Right cardiac atrium (tissue), 5 donors: Measurements from ENCODE around the gene NAT16. TPM values are rescaled to one million over a fixed set of nuclear protein-coding genes. Genes with fewer than 3 reads are reported as not detected.
A peak's percentile ranks its signal among the peaks of the same experiment; 100 is the strongest.

Experiments
- ATAC-seq, 2 donors: fragments of 200-7000 bp; cut with Tn5 transposase; one replicate each; pipeline versions ENCODE4 v1.8.0 to v1.9.1; 2020; ENCODE audit warnings: moderate library complexity in 2 of 2, mild to moderate bottlenecking in 1 of 2
- DNase-seq, 3 donors: peaks; one replicate each; pipeline ENCODE4 v3.0.0-alpha.2; 2020
- H3K27ac ChIP-seq: one replicate; pipeline ENCODE4 v1.5.1; 2013; ENCODE audit warnings: mild to moderate bottlenecking, low read length, control low read depth, moderate library complexity
- H3K27me3 ChIP-seq: one replicate; pipeline ENCODE4 v1.6.1; 2013; ENCODE audit not compliant: control insufficient read depth, insufficient read depth
- H3K4me1 ChIP-seq: one replicate; pipeline ENCODE4 v1.6.1; 2013; ENCODE audit warnings: low read length; ENCODE audit not compliant: control insufficient read depth, insufficient read depth
- H3K4me3 ChIP-seq: one replicate; pipeline ENCODE4 v1.5.1; 2013; ENCODE audit warnings: low read length, control low read depth
- H3K9me3 ChIP-seq: one replicate; pipeline ENCODE4 v1.6.1; 2013; ENCODE audit warnings: low read length; ENCODE audit not compliant: control insufficient read depth
- WGBS: extraction: QIAGEN DNeasy Blood & Tissue Kit; methylation state at CpG from one replicate; pipeline ENCODE4 v1.1.7; 2013; 5-methylcytosine and 5-hydroxymethylcytosine counted together
- intact Hi-C, 4 donors: fragments of 100-400 bp; cut with DNase I; formaldehyde crosslinking; loops; one replicate each; pipeline versions ENCODE4 v1.11.0 to v1.14.0; 2022 to 2023
- polyA plus RNA-seq: library from polyadenylated mRNA; stranded (reverse); fragments of 200-250 nt; gene quantifications from one replicate; pipeline ENCODE4 v1.2.3, GENCODE V29; 2013
- total RNA-seq, 4 donors: library from RNA; stranded (reverse); fragmentation: NEBNext Ultra II Directional; extraction: Animal tissue kit (Norgen Biotek cat#: 25700); gene quantifications; one replicate each; pipeline ENCODE4 v1.2.1, GENCODE V29; 2021
- donor health status: healthy with polysubstance abuse.
- donor health status: DM: no; HTN: yes; CAD: no.
- donor health status: DM: no; HTN: no; CAD: no.
- donor health status: DM: no; HTN: yes; CAD: no; lungs with severe emphysema.
- donor health status: DM: yes; HTN: yes; CAD: no.

NAT16 gene
- total and polyA plus RNA-seq, 5 donors = not detected

DNA sequence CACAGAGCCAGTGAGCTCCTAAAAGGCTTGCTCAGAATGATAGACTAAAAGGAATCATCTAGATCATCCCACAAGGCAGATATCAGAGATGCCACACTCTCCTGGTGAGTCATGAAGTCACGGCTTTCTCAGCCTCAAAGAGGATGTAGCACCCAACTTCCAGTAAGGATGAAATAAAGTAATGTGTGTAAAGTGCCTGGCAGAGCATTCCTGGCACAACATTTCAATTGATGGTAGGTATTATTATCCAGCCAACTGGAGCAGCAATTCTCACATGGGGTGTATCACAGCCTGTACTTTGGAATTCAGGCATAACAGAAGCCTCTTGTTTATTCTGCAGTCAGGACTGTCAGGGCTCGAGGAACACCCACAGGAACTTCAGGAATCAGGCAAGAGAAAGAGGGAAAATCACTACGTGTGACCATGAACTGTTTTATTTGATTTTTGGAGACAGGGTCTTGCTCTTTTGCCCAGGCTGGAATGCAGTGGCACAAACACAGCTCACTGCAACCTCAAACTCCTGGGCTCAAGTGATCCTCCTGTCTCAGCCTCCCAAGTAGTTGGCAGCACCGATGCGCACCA lies 5.3 kb upstream of the NAT16 start:
- no peak overlapping the region for H3K27ac ChIP-seq
- no peak for ATAC-seq
- WGBS = 48% methylated on average over 5 of the region's 5 CpGs
- intact Hi-C loops = loop anchor here in 1 of 4 donors (5.0 kb wide), 1 partner anchor 38 kb away; no protein-coding TSS in a partner anchor
- H3K4me1 ChIP-seq = no peaks in the 10 kb centered on the region
- no peak overlapping the region for H3K4me3 ChIP-seq
- no peaks in the 10 kb centered on the region for H3K27me3 ChIP-seq
- no peak for DNase-seq
- no peaks in the 10 kb centered on the region for H3K9me3 ChIP-seq

GRCh38 chr7:101179713-101180112 lies 380 bp downstream of the NAT16 start:
- H3K4me3 ChIP-seq = no peak overlapping the region
- H3K27ac ChIP-seq = no peak overlapping the region
- ATAC-seq (no peak), DNase-seq (no peak)
- no peaks in the 10 kb centered on the region for H3K9me3 ChIP-seq
- H3K4me1 ChIP-seq = peaks cover 3% of the 10 kb centered on the region
- intact Hi-C loops = no loop called here
- no peaks in the 10 kb centered on the region for H3K27me3 ChIP-seq
- 1% methylated on average over 27 of the region's 27 CpGs for WGBS

DNA sequence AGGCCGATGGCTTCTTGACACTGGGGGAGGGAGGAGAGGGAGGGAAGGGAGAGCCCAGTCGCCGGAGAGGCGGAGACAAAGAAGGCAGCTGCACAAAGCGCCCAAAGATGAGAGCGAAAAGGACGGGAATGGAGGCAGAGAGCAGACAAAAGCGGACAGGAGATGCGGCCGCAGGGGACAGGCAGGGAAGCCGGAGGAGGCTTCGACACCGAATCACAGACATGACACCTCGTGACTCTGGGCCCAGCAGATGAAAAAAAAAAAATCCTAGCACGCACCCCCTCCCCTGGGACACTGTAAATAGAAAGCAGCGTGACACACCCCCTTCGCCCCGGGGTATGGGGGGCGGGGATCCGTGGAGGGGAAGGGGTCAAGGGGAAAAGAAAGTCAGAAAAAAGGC lies 976 bp downstream of the NAT16 start:
- ATAC-seq (no peak), DNase-seq (no peak)
- no peaks in the 10 kb centered on the region for H3K27me3 ChIP-seq
- H3K27ac ChIP-seq = no peak overlapping the region
- H3K9me3 ChIP-seq = no peaks in the 10 kb centered on the region
- peaks cover 3% of the 10 kb centered on the region for H3K4me1 ChIP-seq
- WGBS = 2% methylated on average over 20 of the region's 20 CpGs
- H3K4me3 ChIP-seq = no peak overlapping the region
- intact Hi-C loops = no loop called here

DNA sequence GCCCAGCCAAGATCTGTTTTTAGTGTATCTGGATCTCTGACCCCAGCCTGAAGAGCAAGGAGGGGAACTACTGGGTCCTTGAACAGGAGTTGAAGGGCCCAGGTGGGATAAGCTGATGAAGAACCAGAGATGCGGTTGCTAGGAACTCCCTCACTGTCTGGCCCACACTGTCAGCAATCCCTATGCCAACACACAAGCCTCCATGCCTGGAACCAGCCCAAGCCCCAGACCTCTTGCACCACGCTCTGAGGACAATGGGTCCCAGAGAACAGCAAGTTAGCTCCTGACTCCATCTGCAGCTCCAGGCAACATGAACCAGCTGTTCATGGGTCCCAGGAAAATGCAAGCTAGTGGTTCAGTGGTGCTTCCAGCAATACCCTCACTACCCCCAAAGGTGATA lies 2.4 kb downstream of the NAT16 start:
- Histone ChIP-seq H3K27ac (no peak overlapping the region), H3K9me3 (no peaks in the 10 kb centered on the region), H3K4me1 (peaks cover 3% of the 10 kb centered on the region), H3K27me3 (no peaks in the 10 kb centered on the region), H3K4me3 (no peak overlapping the region)
- 54% methylated on average over 2 of the region's 2 CpGs for WGBS
- DNase-seq (no peak), ATAC-seq (no peak)
- intact Hi-C loops = no loop called here

- DNase-seq = no peak
- 35% methylated on average over 3 of the region's 3 CpGs for WGBS
- Histone ChIP-seq H3K27me3 (no peaks in the 10 kb centered on the region), H3K9me3 (no peaks in the 10 kb centered on the region), H3K4me3 (no peak overlapping the region), H3K4me1 (peaks cover 3% of the 10 kb centered on the region), H3K27ac (no peak overlapping the region)
- no peak for ATAC-seq
- intact Hi-C loops = no loop called here
Observed at GRCh38 chr7:101175664-101176063, 4.4 kb downstream of the NAT16 start.

DNA sequence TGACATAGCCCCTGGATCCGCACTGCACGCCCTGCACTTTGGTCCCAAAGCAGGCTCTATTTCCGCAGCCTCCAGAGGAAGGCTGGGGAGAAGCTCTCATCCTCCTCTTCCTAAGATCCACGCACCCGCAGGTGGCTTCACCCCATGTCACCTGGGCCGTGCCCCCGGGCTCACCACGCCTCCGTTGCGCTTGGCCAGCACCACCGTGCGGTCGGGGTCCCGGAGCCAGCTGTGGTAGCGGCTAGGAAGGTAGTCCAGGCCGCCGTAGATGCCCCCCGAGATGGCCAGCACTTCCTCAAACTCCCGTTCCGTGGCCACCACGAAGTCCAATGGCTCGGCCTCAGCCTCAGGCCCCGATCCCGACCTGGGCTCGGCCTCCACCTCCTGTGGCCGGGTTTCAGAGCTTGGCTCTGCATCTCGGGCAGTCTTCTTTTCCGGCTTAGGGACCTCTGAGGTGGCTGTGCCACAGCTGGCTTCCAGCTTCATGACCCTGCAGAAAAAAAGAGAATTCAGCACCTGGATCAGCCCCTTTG lies 5.7 kb downstream of the NAT16 start:
- Histone ChIP-seq H3K4me3 (no peak overlapping the region), H3K9me3 (no peaks in the 10 kb centered on the region), H3K27ac (no peak overlapping the region), H3K27me3 (no peaks in the 10 kb centered on the region), H3K4me1 (no peaks in the 10 kb centered on the region)
- no peak for DNase-seq
- WGBS = 2% methylated on average over 28 of the region's 28 CpGs
- ATAC-seq = no peak
- intact Hi-C loops = no loop called here

GRCh38 chr7:101173752-101174244 lies 6.3 kb downstream of the NAT16 start:
- intact Hi-C loops = no loop called here
- Histone ChIP-seq H3K9me3 (no peaks in the 10 kb centered on the region), H3K27me3 (no peaks in the 10 kb centered on the region), H3K4me1 (no peaks in the 10 kb centered on the region), H3K4me3 (no peak overlapping the region), H3K27ac (no peak overlapping the region)
- DNase-seq (no peak), ATAC-seq (peak in 1 of 2 donors; percentile 24)
- 5% methylated on average over 16 of the region's 16 CpGs for WGBS

DNA sequence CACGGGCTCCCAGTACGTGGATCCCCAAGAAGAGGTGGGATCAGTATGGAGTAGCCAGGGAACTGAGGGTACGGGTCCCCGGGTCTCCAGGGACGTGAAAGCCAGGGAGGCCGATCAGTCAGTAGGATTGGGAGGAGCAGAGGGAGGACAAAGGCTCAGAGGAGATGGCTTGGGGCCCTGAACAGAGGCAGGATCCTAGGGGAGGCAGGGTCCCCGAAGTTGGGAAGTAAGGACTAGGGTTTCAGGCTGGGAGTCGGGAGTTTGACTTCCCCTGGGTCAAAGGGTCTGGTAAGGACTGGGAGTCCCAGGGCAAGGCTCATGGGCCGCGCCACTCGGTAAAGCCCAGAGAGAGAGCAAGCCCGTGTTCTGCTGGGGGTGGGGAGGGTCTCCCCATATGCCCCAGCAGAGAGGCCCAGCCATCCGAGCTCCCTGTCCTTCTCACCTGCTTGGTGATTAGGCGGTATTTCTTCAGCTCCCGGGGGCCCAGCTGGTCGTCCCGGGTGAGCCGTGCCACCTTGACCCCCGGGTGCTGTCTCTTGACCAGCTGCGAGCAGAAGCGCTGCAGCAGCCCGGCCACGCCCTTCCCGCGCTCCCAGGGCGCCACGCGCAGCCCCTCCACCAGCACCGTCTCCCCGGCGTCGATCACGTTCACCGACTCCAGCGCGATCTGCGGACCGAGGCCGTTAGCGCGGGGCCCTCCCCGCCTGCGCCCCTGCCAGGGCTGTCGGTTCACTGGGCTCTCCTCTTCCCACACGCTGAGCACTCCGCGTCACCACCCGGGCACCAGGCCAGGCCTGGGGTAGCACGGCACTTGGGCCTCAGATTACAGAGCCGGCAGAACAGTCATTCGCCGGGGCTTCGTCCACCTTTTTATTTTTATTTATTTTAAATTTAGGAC lies 7.0 kb downstream of the NAT16 start:
- 2% methylated on average over 53 of the region's 53 CpGs for WGBS
- no peaks in the 10 kb centered on the region for H3K9me3 ChIP-seq
- intact Hi-C loops = no loop called here
- H3K27me3 ChIP-seq = no peaks in the 10 kb centered on the region
- no peaks in the 10 kb centered on the region for H3K4me1 ChIP-seq
- peak; percentile 50 to 71 for ATAC-seq
- no peak overlapping the region for H3K4me3 ChIP-seq
- peak; percentile 75 to 85 (median 81) for DNase-seq
- H3K27ac ChIP-seq = no peak overlapping the region

DNA sequence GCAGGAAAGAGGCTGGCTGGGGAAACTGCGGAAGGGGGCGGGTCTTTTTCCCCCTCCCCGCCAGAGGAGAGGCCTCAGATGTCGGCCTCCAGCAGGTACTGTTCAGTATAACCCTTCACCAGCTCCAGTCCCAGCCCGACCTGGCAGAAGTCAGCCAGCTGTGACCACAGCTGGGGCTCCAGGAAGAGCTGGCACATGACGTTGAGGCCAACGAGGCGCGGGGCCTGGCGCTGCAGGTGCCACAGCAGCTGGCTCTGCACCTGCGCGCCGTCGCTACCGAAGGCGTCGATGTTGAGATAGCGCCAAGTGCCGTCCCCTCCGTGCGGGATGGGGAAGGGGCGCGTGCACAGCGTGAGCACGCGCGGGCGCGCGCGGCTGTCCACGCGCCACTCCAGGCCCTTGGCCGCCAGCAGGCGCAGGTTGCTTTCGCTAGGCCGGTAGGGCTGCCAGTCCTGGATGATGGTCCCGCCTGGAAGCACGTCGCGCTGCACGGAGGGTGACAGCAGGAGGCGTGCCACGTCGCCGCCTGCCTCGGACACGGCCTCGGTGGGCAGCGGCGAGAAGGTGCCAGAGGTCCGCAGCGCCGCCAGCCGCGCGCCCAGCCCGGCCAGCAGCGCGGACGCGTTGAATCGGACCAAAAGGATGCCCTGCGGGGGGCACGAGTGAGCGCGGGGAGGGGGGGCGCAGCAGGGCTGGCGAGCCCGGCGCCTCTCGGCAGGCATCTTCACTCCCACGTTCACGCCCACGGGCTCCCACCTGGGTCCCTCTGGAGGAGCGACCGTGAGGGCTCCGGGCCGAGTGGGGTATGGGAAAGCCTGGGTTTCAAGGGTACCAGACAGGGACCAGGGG lies 7.9 kb downstream of the NAT16 start:
- intact Hi-C loops = no loop called here
- Histone ChIP-seq H3K4me1 (no peaks in the 10 kb centered on the region), H3K4me3 (no peak overlapping the region), H3K27me3 (no peaks in the 10 kb centered on the region), H3K27ac (no peak overlapping the region), H3K9me3 (no peaks in the 10 kb centered on the region)
- ATAC-seq (no peak), DNase-seq (no peak)
- 2% methylated on average over 79 of the region's 79 CpGs for WGBS

DNA sequence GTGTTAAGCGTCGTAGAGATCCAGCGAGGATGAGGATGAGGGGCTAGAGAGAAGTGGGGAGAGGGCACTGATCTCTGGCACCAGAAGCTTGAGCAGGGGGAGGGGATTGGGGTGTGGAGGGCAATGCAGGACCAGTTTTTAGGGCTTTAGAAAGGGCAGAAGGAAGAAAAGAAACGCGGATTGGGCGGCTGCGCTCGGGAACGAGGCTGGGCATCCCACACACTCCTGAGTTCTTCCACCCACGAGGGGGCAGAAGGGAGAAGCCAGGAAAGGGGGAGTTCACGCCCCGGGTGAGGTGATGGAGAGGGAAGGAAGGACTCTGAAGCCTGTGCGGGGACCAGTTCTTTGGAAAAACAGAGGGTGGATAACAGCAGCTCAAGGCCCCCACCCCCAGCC lies 8.7 kb downstream of the NAT16 start:
- no peaks in the 10 kb centered on the region for H3K4me1 ChIP-seq

More for the DNA sequence above, 8.7 kb downstream of the NAT16 start:
- Histone ChIP-seq H3K4me3 (no peak overlapping the region), H3K27me3 (no peaks in the 10 kb centered on the region), H3K27ac (no peak overlapping the region), H3K9me3 (no peaks in the 10 kb centered on the region)
- 1% methylated on average over 13 of the region's 13 CpGs for WGBS
- intact Hi-C loops = no loop called here
- DNase-seq (no peak), ATAC-seq (no peak)
